CD4-positive, alpha-beta T cell treated with Interleukin-2 at 100 ng/mL for 4 hours (primary cell): ENCODE measurements around the gene ECM1.

Source experiments
- DNase-seq: peaks from one replicate; pipeline ENCODE4 v3.0.0-alpha.2; 2020; ENCODE audit warnings: low spot score

Gene ECM1

DNA sequence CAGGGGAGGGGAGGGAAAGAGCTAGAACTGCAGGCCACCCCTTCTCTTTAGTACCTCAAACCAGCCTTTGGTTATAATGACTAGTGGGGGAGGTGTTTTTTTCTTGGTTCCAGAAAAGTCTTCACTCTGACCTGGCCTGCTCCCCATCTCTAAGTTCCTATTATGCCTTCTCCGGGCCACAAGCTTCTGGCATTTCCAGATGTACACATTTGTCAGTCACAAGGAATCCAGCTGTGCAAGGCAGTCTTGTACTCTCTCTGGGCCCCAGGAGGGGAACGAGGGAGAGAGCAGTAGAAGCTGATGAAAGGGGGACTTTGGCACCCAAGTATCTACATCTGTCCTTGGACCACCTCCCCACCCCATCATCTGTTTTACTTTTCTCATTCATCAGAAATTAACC, 4.9 kb downstream of the ECM1 start:
- DNase-seq: no peak

DNA sequence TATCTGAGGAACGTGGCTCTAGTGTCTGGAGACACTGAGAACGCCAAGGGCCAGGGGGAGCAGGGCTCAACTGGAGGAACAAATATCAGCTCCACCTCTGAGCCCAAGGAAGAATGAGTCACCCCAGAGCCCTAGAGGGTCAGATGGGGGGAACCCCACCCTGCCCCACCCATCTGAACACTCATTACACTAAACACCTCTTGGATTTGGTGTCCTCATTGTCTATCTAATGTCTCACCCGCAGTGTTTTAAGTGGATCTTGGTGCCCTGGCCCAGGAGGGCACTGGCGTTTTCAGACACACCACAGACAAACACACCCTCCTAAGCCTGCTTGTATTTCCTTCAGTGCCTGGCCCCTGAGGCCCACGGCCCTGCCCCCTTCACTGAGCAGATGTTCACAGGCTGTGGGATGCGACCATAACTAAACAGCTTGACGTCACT, 5.5 kb downstream of the ECM1 start:
- no peak for DNase-seq

DNA sequence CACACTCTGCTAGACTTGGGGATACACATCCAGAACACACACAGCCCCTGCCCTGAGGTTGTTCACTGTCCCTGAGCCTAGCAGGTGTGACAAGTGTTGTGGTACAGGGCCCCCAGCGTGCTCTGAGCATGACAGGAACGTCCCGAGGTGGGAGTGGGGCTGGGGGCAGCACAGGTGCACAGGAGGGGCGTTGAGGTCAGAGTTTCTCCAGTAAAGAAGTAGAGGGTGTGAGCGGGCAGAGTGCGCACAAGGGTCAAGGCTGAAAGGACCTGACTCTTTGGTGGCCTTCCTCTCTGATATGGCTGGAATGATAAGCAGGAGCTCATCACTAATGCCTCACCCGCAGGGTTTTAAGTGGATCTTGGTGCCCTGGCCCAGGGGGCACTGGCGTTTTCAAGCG, 6.4 kb downstream of the ECM1 start:
- DNase-seq: no peak

DNA sequence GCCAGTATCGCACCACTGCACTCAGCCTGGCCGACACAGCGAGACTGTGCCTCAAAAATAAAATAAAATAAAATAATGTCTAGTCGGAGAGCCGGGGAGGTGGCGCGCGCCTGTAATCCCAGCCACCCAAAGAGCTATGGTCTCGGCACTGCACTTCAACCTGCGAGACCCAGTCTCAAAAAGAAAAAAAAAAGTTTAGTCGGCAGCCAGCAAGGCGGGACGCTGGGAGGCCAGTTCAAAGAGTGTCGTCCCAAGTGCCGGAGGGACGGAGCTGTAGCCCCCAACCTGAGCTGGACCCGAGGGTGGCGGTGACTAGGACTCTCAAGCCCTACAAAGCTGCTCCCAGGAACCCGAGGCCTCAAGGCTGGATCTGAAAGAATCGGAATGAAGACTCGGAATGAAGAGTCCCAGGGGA, 7.0 kb downstream of the ECM1 start:
- DNase-seq: no peak

DNA sequence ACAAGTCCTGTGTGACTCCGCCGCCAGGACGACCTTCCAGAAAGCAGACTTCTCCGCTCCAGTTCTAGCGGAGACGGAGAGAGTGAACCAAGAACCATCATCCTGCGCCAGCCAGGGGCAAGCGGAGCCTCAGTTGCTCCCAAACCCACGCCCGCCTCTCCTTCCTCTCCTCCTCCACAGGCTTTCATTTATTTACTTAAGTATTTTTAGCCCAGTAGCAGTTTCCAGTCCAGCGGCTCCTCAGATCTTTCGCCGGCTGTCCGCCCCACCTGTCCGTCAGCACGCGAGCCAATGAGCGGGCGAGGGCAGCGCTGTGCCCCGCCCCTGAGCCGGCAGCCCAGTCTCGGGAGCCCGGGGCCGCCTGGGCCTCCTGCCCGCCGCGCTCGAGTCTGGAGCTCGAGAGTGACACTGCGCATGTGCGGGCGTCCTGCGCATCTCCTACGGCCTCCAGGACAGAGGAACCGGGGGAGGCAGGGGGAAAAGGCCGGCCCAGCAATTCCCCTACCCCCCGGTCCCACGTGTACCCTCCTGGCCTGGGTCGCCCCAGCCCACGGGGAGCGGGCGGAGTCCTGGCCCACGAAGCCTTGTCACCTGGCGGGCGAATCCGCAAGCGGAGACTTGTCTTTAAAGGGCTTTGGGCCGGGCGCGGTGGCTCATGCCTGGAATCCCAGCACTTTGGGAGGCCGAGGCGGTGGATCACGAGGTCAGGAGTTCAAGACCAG, 7.6 kb downstream of the ECM1 start, which contains the start of gene FALEC:
FALEC (plus strand) TSS at position 425 of the 722 bp plus-strand sequence.
- peak; percentile 92 for DNase-seq

DNA sequence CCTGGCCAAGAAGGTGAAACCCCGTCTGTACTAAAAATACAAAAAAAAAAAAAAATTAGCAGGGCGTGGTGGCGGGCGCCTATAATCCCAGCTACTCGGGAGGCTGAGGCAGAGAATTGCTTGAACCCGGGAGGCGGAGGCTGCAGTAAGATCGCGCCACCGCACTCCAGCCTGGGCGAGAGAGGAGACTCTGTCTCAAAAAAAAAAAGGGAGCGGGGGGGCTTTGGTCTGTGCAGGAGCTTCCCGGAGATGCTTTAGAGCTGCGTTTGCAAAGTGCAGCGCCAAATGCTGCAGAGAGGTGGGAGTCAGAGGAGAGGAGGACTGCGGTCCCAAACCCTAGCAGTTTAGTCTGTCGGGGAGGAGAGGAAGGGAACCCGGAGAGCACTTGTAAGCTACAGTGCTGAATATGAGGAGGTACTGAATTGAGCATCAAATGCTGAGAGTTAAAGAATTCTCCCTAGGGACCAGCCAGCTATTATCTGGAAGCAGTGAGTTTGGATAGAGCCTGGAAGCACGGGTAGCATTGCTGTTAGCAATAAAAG, 8.2 kb downstream of the ECM1 start:
- DNase-seq: peak; percentile 2

DNA sequence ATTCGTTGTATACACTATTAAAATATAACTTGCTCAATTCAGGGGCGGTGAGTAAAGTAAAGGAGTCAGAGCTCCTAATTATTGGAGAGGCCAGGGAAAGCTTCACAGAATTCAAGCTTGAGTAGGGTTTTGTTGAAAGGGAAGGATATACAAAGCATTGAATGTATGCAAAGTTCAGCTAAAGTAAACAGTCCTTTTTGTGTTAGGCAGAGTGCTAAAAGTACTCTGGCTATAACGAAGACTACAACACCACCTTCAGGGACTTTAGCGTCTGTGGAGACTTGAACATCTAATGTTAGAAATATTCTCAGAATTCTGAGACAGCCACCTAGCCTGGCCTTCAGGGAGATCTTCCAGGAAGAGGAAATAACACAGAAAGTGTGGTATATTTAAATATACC, 8.7 kb downstream of the ECM1 start:
- peak; percentile 45 for DNase-seq

DNA sequence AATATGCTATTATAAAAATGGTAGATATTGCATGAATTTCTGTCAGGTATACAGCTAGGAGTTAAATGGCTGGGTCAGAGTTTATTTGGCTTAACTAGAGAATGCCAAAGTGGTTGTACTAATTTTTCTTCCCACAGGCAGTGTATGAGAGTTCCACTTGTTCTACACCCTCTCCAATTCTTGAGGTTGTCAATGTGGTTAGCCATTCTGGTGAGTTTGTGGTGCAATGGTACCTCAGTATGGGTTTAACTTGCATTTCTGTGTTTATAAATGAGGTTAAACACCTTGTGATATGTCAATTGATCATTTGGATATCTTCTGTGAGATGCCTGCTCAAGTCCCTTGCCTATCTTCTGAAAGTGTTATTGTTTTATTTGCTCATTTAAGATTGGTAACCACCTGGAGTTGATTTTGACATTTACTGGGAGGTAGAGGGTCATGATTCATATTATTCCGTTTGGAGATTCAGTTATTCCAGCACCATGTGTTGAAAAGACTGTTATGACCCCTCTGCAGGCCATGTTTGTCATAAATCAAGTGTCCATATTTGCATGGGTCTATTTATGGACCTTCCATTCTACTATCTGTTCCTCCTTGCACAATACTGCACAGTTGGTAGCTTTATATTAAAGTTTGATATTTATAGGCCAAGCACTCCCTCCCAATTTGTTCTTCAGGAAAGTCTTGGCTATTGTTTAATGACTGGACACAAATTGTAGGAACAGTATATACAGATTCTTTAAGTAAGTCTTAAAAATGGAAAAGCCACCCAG, 13.5 kb downstream of the ECM1 start:
- no peak for DNase-seq

DNA sequence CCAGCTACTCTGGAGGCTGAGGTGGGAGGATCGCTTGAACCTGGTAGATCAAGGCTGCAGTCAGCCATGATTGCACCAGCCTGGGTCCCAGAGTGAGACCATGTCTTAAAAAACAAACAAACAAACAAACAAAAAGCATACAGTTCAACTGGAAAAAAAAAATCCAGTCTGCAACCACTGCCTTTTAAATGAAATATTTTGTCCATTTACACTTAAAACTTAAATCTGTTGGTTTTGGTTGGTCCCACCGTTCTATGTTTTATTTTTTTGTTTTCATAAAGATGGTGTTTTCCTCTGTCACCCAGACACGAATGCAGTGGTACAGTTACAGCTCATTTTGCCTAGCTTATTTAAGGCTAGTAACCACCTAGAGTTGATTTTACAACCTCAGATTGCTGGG, 17.4 kb downstream of the ECM1 start:
- DNase-seq: no peak

DNA sequence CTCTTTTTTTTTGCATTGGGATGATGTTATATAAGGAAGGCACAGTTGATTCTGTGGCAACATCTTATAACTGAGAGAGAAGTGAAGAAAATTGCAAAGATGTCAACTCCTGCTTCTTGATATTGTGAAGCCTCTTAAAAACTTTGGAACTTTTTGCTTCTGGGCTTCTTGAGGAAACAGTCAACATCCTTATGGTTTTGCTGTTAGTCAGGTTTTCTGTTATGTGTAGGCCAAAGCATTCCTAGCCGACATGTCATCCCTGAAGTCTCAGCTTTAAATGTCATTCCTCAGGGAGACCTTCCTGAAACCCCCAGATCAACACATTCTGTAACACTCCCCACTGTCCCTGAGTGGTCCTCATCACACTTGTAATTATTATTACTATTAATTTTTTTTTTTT, 20.3 kb downstream of the ECM1 start:
- DNase-seq: no peak

DNA sequence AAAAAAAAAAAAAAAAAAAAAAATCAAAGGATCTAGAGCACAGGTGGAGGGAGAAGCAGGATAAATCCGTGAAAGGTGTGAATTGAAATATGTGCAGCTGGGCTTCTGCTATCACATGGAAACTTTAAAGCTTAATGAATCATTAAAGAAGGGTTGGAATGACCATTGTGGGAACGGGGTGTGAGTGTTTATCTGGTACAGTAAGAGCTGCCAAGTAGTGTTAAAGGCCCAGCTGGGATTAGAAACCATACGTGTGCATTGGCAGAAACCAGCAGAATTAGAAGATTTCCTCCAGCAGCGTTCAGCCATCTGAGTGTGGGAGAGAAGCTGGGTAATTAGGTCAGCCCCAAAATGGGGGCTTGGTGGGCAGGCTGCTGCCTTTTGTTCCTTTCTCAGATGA, 21.1 kb downstream of the ECM1 start:
- no peak for DNase-seq

DNA sequence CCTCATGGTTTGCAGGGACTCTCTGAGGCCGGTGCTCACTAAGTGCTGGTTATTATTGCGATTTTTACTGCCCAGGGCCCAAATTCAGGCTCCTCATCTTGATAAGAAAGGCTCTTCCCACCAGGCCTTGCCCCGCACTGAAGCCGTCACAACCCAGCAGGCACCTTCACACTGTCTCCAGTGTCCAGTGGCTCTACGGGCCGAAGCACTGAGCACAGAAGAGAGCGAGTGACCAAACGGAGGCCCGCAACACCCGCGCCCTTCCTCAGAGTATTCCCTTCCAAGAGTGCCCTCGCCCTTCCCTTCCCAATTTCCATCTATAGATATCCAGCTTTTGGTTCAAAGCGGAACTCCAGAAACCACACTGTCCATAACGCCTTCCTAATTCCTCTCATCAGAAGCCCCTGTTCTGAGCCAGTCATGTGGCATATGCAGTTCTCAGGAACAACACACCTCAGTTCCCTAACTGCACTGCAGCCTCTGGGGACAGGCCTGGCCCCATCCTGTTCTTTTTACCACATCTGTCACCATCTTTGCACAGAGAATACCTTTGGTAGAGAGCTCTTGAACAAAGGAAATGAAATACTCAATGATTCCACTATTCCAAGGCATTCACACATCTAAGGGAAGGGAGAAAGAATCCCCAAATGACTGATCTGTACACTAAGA, 22.7 kb downstream of the ECM1 start:
- no peak for DNase-seq

DNA sequence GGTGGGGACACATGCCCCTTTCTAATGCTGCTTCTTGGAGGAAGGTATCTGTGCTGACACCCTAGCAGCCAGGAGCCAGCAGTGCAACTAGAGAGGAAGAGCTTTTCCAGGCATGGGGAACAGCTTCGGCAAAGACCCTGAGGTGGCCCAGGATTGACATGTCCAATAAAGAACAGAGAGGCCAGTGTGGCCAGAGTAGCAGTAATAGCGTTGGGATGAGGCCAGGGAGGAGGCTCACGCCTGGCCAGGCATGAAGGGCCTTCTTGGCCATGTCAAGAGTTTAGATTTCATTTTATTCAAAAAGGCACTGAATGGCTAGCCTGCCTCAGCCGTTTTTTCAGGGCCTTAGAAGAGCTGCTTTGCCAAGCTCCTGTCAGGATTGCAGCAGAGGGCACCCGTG, 25.0 kb downstream of the ECM1 start:
- no peak for DNase-seq

DNA sequence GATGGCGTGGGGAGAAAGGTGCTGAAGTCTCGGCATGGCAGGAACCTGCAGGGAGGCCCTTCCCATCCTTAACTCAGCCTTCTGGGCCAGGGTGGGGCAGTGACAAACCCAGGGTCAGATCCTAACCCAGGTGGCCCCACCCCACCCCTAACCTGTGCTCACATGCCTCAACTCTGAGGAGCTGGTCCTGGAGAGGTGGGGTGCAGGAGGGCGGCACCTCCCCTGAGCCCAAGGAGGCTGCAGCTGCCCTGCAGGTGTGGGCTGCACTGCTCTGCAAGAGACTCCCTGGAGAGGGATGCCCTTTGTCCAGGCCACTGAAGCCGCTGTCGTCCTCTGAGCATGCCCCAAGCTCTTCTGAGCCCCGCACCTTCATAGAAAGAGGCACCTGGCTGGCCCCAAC, 26.1 kb downstream of the ECM1 start:
- no peak for DNase-seq

DNA sequence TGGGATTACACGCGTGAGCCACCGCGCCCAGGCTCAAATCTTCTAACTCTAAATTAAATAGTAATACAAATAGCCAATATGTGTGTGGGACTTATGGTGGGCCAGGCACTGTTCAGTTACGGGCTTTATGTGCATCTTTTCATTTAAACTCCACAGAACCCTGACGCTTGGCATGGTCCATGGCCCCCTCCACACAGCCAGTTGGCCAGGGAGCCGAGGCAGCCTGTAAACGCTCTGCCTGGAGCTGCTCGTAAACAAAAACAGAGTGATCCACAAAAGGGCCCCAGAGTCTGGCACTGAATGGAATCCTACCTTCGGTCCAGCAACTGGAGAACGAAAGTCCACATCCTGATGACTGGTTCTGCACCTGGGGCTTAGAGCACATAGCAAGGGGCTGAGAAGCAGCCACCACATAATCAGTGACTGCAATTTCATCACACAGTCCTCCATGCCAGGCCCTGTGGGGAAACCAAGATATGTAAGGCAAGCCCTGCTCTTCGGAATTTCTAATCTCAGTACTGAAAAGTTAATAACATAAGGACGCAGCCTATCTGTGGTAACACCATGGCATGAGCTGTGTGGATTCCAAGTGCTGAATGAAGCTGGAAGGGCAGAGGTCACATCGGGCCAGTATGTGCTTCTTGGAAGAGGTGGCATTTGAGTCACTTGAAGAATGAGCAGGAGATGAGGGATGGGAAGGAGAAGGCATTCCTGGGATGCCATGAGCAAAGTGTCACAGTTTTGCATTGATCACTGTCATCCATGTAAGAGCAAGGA, 27.8 kb downstream of the ECM1 start:
- no peak for DNase-seq

DNA sequence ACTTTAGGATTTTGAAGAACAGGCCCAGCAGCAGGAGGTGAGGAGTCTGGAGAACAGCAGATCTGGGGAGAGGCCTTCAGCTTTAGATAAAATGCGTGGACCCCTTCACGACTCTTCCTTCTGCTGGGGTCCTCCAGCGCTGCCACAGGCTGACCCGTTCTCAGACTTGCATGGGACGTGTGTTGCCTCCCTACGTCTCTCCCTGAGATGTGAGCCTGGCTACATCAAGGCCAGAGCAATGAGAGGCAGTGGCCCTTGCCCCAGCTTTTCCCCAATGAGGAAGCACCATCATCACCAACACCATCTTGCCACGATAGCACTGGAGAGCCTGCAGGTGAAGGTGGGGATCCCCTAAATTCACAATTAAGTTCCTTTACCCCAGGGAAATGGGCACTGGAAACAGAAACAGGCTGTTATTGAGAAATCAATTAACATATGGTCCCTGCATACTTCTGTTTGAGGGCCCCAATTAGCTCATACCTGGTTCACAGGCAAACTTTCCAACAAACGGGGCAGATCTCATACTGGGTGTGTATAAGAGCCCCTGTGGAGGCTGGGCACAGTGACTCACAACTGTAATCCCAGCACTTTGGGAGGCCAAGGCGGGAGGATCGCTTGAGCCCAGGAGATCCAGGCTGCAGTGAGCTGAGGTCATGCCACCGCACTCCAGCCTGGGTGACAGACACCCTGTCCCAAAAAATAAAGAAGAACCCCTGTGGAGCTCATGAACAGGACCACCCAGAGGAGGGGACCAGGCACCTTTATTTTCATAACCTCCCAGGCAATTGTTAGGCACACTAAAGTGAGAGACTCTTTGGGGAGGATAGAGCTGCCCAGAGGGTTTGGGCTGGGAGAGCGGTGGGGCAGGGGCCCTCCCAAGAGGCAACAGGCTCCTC, 29.2 kb downstream of the ECM1 start:
- no peak for DNase-seq

DNA sequence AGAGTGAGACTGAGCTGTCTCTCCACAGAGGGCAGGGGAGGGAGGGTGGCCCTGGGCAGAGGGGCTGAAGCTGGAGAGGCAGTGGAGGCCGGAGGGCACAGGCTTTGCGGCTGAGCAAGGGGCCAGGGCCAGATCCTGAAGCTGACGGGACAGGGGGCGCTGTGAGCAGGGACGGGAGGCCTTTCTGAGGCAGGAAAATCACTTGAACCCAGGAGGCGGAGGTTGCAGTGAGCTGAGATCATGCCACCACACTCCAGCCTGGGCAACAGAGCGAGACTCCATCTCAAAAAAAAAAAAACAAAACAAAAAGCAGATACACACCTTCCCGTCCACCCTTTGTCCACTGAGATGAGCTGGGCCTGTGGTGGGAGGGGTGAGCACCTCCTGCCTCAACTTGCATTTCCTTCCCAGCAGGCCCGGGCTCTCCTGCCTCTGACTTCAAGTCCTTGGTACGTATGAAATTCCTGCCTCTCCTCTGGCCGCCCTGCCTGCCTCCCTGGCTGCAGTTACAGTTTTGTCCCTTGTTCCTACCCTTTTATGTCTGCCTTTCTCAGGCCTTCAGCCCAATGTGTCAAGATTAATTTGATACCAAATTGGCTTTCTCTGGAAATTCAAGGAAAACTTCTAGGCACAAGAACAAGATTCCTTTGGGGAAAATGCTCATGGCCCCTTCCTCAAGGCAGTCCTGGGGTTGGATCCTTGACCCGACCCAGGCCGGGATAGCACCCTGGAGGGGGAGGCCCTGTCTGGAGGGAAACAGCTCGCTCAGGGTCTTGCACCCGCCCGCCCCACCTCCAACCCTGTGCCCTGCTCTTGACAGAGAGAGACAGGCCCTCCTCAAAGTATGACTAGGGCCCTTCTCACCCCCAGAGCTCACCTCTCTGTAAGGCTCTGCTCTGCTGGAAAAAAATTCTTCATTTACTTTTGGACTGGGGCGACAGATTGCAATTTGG, 30.1 kb downstream of the ECM1 start:
- DNase-seq: no peak

DNA sequence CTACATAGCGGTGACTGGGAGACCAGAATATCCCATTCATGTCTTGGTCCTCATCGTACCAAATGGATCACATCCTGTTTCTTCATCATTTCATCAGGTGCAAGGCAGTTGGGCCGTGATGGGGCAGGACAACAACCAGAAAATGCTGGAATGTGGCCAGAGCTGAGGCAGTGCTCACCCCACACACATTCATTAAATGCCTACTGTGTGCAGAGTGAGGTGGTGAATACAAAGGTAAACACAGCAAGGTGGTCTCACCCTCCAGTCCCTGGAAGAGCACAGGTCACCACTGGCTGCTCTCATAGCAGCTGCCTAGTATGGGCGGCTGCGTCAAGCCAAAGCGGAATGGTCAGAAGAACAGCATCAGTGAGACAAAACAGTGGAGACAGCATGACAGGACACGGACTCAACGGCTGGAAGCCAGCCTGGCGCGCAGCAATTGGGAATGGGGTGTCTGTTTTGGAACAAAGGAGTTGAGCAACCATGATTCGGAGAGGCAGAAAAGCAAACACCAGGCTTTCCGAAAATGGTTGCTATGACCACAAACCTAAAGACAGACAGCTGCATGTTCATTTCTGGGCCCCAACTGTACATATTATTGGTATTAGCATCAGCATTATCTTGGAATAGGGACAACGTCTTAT, 35.7 kb downstream of the ECM1 start:
- no peak for DNase-seq

DNA sequence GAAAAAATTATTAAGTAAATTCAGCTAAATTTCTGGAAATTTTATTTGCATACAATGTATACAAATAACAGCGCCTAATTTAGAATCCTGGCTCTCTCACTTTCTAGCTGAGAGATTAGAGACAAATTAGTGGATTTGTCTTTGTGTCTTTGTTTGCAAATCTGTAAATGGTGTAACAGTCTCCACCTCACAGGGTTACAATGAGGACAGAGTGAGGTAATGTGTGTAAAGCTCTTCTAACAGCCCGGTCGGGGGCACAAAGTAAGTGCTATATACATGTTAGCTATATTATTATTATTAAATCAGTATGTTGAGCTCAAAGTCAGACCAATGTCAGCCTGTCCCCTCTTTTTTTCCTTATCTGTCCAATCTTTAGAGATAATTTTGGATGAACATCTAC, 36.3 kb downstream of the ECM1 start:
- DNase-seq: no peak
